ENCODE data around the gene ZMIZ1.

Gene ZMIZ1

GRCh38 chr10:79191951-79192676 lies 123.3 kb downstream of the ZMIZ1 start:
- no peak for DNase-seq

- DNase-seq = no peak
Observed at GRCh38 chr10:79192677-79193003, 123.9 kb downstream of the ZMIZ1 start.

GRCh38 chr10:79193694-79194382 lies 125.1 kb downstream of the ZMIZ1 start:
- DNase-seq = no peak

- DNase-seq = peak; percentile 77
Observed at GRCh38 chr10:79195091-79195923, 126.5 kb downstream of the ZMIZ1 start.

GRCh38 chr10:79196470-79197461 lies 128.0 kb downstream of the ZMIZ1 start:
- DNase-seq = peak; percentile 61

- no peak for DNase-seq
Observed at GRCh38 chr10:79197558-79197957, 128.8 kb downstream of the ZMIZ1 start.

- no peak for DNase-seq
Observed at GRCh38 chr10:79200346-79200745, 131.6 kb downstream of the ZMIZ1 start.

- DNase-seq = no peak
Observed at GRCh38 chr10:79201706-79202105, 132.9 kb downstream of the ZMIZ1 start.

GRCh38 chr10:79202188-79203013 lies 133.6 kb downstream of the ZMIZ1 start:
- DNase-seq = peak; percentile 19

- DNase-seq = no peak
Observed at GRCh38 chr10:79203014-79203644, 134.4 kb downstream of the ZMIZ1 start.

- no peak for DNase-seq
Observed at GRCh38 chr10:79203833-79204232, 135.1 kb downstream of the ZMIZ1 start.

GRCh38 chr10:79206300-79207095 lies 137.7 kb downstream of the ZMIZ1 start:
- no peak for DNase-seq

- DNase-seq = no peak
Observed at GRCh38 chr10:79207096-79207357, 138.3 kb downstream of the ZMIZ1 start.

GRCh38 chr10:79207726-79208125 lies 139.0 kb downstream of the ZMIZ1 start:
- DNase-seq = no peak

GRCh38 chr10:79208251-79208983 lies 139.7 kb downstream of the ZMIZ1 start:
- DNase-seq = no peak

GRCh38 chr10:79209340-79209739 lies 140.6 kb downstream of the ZMIZ1 start:
- DNase-seq = no peak

GRCh38 chr10:79209831-79210230 lies 141.1 kb downstream of the ZMIZ1 start:
- DNase-seq = no peak

GRCh38 chr10:79210672-79211071 lies 141.9 kb downstream of the ZMIZ1 start:
- DNase-seq = no peak

GRCh38 chr10:79211616-79212015 lies 142.8 kb downstream of the ZMIZ1 start:
- DNase-seq = no peak

- DNase-seq = no peak
Observed at GRCh38 chr10:79215531-79215930, 146.8 kb downstream of the ZMIZ1 start.
